Activated naive CD8-positive, alpha-beta T cell treated with anti-CD3 and anti-CD28 coated beads, Interleukin-2, amount 50 U/mL, for 24 hours (primary cell): ENCODE results near the gene TRAFD1.

Experiments used
- ATAC-seq: fragments of 150-1000 bp; cut with Tn5 transposase; one replicate; pipeline ENCODE4 v1.10.0; 2021
- DNase-seq: peaks from one replicate; pipeline ENCODE4 v3.0.0; 2021
- H3K27ac Mint-ChIP-seq: one replicate; pipeline ENCODE4 v1.8.0; 2021; ENCODE audit warnings: mild to moderate bottlenecking, mixed read lengths
- H3K27me3 Mint-ChIP-seq: one replicate; pipeline ENCODE4 v1.8.0; 2021; ENCODE audit warnings: mixed read lengths
- H3K36me3 Mint-ChIP-seq: one replicate; pipeline ENCODE4 v1.8.0; 2021; ENCODE audit warnings: low read depth, mixed read lengths
- H3K4me1 Mint-ChIP-seq: one replicate; pipeline ENCODE4 v1.8.0; 2021; ENCODE audit warnings: mixed read lengths
- H3K4me3 Mint-ChIP-seq: one replicate; pipeline ENCODE4 v1.8.0; 2021; ENCODE audit warnings: mild to moderate bottlenecking, moderate library complexity, mixed read lengths
- H3K9me3 Mint-ChIP-seq: one replicate; pipeline ENCODE4 v1.8.0; 2021; ENCODE audit warnings: mixed read lengths

The TRAFD1 gene

DNA sequence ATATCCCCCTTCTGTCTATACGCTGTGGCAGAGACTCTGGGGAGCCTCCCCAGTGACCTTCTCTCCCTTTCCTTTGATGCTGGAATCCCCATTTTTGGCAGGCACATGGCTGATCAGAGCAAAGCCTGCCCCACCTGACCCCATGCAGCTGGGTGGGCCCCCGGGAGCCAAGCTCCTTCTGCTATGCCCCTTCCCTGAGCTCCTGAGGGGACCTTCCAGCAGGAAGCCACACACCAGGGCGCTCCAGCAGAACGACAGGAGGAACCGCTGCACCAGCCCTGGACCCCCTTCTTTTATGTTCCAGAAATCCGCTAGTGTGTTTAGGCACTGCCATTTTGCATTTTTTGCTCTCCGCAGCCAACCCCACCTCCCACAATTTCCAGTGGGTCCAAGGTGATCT is 44.6 kb downstream of the TRAFD1 start:
- DNase-seq (no peak), ATAC-seq (no peak)
- H3K9me3 Mint-ChIP-seq = no peaks in the 10 kb centered on the region
- H3K4me3 Mint-ChIP-seq = no peak overlapping the region
- no peaks in the 10 kb centered on the region for H3K27me3 Mint-ChIP-seq
- peaks cover 4% of the 10 kb centered on the region for H3K36me3 Mint-ChIP-seq
- H3K4me1 Mint-ChIP-seq = no peaks in the 10 kb centered on the region
- H3K27ac Mint-ChIP-seq = peak overlapping the region; percentile 37

DNA sequence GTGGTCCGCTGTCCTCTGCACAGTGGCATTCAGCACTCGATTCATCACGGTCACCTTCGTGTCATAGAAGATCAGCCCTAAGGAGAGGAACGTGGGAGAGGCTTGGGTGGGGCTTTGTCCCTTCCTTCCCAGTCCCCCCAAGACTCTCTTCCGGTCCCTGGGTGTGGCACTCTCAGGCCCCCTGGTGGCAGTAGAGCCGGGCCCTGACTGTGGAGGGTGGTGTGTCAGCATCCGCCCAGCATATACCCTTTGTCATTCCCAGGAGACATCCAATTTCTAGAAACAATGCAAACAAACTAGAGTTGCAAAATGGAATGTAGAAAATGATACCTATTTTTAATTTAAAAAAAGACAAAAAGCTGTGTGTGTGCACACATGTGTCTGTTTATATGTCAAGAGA is 45.0 kb downstream of the TRAFD1 start:
- DNase-seq (peak; percentile 49), ATAC-seq (peak; percentile 66)
- Mint-ChIP-seq H3K36me3 (peaks cover 6% of the 10 kb centered on the region), H3K27ac (peak overlapping the region; percentile 37), H3K9me3 (no peaks in the 10 kb centered on the region), H3K27me3 (no peaks in the 10 kb centered on the region), H3K4me3 (no peak overlapping the region), H3K4me1 (no peaks in the 10 kb centered on the region)

DNA sequence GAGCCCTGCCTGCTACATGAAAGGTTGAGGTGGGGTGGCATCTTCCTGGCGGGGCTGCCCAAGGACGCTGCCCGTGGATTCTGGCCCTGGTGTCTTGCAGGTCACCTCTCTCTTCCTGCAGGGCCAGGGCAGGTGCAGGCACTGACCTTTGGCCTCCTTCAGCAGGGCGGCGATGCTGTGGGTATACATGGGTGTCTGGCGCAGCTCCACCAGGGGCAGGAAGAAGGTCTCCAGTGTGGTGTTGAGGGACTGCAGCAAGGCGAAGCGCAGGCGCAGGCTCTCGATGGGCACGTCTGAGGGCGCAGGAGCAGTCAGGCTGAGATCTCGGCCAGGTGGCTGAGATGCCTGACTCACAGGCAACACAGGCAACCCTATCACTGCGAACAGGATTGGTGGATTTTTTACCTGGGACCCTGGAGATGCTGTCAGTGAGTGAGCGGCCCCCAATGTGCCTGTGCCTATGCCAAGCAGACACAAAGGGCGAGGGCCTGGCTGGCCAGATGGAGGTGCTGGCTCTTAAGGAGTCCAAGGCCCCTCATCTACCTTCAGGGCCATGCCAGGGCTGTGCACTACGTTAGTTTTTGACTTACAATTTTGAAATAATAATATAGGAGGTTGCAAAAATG is 45.7 kb downstream of the TRAFD1 start:
- H3K27ac Mint-ChIP-seq = no peak overlapping the region
- peaks cover 6% of the 10 kb centered on the region for H3K36me3 Mint-ChIP-seq
- H3K9me3 Mint-ChIP-seq = no peaks in the 10 kb centered on the region
- ATAC-seq (no peak), DNase-seq (no peak)
- no peak overlapping the region for H3K4me3 Mint-ChIP-seq
- no peaks in the 10 kb centered on the region for H3K27me3 Mint-ChIP-seq
- H3K4me1 Mint-ChIP-seq = no peaks in the 10 kb centered on the region

DNA sequence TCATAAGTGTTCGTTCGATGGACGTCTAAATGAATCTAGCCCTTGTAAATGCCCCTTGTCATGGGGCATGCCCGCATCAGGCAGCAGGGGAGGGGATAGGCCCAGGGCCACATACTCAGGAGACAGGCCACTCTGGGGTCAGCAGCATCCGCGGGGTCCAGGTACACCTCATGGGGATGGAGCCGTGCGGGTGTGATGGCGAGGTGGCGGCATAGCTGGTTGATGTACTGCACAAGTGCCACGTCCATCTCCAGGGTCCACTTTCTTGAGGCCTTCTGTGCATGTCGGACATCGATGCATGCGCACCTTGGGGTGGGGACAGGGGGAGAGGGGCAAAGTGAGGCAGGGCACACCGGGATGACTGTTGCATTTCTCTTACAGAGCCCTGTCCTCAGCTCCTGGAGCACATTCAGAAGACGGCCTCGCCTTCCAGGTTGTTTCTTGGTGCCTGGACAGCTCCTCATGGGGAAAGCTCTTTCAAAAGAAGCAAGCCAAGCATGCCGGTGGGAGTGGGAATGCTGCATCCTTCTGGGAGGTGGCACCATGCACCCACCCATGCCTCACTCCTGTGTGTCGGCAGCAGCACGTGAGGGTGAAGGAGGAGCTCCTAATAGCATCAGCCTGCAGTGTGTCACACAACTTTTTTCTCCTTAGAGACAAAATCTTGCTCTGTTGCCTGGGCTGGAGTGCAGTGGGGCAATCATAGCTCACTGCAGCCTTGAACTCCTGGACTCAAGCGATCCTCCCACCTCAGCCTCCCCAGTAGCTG is 47.4 kb downstream of the TRAFD1 start:
- Mint-ChIP-seq H3K27me3 (no peaks in the 10 kb centered on the region), H3K4me3 (no peak overlapping the region), H3K27ac (no peak overlapping the region), H3K36me3 (peaks cover 6% of the 10 kb centered on the region), H3K4me1 (no peaks in the 10 kb centered on the region), H3K9me3 (no peaks in the 10 kb centered on the region)
- no peak for DNase-seq
- no peak for ATAC-seq

DNA sequence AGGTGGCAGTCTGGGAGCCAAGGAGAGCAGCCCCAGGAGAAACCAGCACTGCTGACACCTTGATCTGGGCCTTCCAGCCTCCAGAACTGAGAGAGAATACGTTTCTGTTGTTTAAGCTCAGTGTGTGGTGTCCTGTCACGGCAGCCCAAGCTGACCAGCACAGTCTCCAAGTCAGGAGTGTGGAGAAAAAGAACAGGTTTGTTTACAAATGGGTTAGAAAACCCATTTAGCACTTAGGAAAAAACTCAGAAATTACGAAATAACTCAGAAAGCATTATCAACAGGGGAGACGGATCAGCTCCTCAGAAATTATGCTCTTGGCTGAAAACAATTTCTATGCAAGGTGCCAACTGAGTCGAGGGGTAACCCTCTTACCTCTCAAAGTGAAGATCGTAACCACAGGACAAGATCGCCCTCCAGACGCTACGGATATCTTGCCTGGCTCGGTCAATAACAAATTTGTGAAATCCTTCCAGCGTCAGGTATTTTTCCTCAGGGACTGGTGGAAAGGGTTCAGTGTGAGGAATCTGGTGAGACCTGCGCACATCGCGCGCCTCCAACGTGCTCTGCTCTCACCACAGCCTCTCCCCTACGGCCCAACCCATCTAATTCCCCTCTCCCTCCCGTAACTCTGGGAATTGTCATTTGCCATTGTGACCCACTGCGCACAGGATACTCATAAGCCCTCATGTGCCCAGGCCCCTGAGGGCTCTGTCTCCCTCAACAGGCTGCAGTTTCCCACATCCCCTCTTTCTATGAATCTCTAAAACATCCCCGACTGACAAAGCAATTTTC is 50.2 kb downstream of the TRAFD1 start:
- no peak for DNase-seq
- Mint-ChIP-seq H3K36me3 (peaks cover 13% of the 10 kb centered on the region), H3K27me3 (no peaks in the 10 kb centered on the region), H3K9me3 (no peaks in the 10 kb centered on the region), H3K4me3 (no peak overlapping the region), H3K27ac (no peak overlapping the region), H3K4me1 (peaks cover 5% of the 10 kb centered on the region)
- ATAC-seq = no peak

DNA sequence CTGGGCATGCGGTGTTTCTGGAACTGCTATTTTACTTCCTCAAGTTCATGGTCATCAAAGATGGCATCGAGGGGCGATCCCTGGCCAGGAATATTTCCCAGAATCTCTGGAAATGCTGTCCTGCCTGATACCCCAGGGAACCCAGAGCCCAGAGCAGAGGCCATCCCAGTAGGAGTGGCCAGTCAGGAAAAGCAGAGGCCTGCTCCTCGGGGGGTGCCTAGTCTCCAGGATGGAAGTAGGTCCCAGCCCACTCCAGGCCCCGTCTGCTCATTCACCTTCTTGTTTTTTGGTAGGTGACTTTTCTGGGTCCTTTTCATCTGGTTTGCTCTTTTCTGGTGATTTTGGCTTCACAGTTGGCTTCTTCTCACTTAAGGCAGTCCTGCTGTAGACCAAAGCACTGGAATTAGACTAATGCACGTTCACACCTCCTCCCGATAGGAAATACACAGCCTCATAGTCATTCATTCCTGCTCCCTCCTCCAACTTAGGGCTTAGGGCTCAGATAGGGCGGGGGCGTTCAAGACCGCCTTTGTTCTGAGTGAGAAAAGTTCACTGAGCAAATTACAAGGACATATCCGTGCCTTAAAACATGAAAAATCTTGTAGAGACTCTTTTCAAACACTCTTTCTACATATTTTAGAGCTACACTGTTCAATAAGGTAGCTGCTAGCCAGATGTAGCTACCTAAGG is 51.1 kb downstream of the TRAFD1 start:
- Mint-ChIP-seq H3K9me3 (no peaks in the 10 kb centered on the region), H3K36me3 (peaks cover 15% of the 10 kb centered on the region), H3K4me1 (peaks cover 7% of the 10 kb centered on the region), H3K27ac (no peak overlapping the region), H3K4me3 (no peak overlapping the region), H3K27me3 (no peaks in the 10 kb centered on the region)
- DNase-seq (no peak), ATAC-seq (no peak)

DNA sequence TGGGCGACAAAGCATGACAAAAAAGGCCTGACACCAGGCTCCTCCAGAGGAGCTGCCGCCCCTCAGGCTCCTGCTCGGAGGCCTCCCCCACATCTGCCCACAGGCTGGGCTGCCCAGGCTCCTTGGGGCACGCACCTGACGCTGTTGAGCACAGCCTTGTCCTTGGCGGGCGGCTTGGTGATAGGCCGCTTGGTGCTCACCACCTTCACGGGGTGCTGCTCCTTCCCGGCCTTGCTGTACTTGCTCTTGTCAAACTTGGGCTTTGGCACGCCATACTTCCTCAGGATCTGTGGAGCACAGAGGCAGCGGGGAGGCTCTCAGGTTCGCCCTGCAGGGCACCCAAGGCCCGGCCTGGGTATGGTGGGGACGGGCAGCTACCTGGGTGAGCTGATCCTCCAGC is 53.4 kb downstream of the TRAFD1 start:
- Mint-ChIP-seq H3K27ac (no peak overlapping the region), H3K4me3 (no peak overlapping the region), H3K4me1 (peaks cover 22% of the 10 kb centered on the region), H3K9me3 (no peaks in the 10 kb centered on the region), H3K36me3 (peaks cover 19% of the 10 kb centered on the region), H3K27me3 (no peaks in the 10 kb centered on the region)
- DNase-seq (no peak), ATAC-seq (no peak)

DNA sequence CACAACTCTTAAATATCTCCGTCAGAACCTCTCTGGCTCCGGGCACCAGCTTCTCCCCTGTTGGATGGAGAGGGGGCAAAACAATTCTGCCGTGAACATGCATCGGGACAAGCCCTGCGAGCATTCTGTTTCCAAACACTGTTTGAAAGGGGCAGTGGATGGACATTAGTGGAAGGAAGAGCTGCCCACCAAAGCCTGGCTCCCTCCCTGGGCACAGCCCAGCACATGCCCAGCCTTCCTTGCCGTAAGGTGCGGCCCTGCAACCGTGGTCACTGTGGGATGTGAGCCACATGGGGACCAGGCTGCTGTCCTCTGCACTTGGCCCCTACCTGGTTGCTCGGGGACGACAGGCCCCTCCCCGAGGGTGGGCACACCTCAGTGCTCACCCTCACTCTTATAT is 54.0 kb downstream of the TRAFD1 start:
- Mint-ChIP-seq H3K9me3 (no peaks in the 10 kb centered on the region), H3K4me1 (peaks cover 25% of the 10 kb centered on the region), H3K27me3 (no peaks in the 10 kb centered on the region), H3K4me3 (no peak overlapping the region), H3K36me3 (peaks cover 20% of the 10 kb centered on the region), H3K27ac (no peak overlapping the region)
- DNase-seq (no peak), ATAC-seq (no peak)

DNA sequence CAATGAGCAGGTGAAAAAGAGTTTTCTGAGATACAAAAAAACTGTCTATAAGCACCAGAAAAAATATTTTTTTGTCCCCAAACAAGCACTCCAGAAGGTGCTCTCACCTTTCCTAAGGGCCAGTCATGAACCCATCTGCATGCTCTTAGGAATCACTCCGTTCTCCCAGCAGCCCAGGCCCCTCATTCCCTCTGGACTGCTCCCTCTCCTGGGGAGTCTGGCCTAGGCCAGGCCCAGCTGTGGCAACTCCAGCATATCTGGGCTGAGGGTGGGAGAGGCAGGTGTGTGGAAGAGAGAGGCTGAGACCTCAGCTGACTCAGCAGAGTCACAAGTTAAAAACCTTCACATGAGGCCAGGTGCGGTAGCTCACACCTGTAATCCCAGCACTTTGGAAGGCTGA is 54.6 kb downstream of the TRAFD1 start:
- no peak for DNase-seq
- ATAC-seq = no peak
- no peak overlapping the region for H3K4me3 Mint-ChIP-seq
- peaks cover 20% of the 10 kb centered on the region for H3K36me3 Mint-ChIP-seq
- no peaks in the 10 kb centered on the region for H3K9me3 Mint-ChIP-seq
- no peak overlapping the region for H3K27ac Mint-ChIP-seq
- peaks cover 25% of the 10 kb centered on the region for H3K4me1 Mint-ChIP-seq
- no peaks in the 10 kb centered on the region for H3K27me3 Mint-ChIP-seq

DNA sequence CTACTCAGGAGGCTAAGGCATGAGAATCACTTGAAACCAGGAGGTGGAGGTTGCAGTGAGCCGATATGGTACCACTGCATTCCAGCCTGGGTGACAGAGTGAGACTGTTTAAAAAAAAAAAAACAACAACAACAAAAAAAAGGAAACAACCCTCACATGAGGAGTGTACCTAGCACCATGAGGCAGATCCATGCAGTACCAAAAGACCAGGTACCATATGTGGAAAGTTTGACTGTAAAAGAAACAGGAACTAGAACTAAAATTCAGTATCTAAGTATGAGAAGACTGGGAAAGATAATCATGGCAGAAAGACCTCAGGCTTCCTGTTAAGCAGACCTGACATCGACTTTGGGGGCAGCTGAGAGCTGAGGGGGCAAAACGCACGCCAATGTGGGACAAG is 55.1 kb downstream of the TRAFD1 start:
- peaks cover 18% of the 10 kb centered on the region for H3K36me3 Mint-ChIP-seq
- no peak for ATAC-seq

DNA sequence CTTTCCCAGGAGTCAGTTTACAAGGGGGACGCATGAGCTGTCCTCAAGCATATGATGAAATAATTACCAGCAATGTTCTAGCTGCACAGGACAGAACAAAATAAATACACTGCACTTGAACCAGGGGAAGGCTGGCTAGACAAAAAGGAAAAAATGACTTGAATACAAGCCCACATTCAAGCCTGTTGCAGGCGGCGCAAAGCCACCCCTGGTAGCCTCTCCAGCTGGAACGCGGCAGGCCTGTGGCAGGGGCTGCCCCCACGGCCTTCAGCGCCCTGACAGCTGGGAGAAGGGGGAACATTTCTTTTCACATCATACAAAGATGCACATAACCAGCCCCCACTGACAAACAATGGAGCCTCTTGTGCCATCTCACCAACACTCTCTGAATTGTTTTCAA is 57.1 kb downstream of the TRAFD1 start:
- peak; percentile 14 for DNase-seq

More for the DNA sequence above, 55.1 kb downstream of the TRAFD1 start:
- Mint-ChIP-seq H3K4me1 (peaks cover 25% of the 10 kb centered on the region), H3K27me3 (no peaks in the 10 kb centered on the region), H3K4me3 (no peak overlapping the region), H3K9me3 (no peaks in the 10 kb centered on the region), H3K27ac (peak overlapping the region; percentile 17)
- DNase-seq = no peak

DNA sequence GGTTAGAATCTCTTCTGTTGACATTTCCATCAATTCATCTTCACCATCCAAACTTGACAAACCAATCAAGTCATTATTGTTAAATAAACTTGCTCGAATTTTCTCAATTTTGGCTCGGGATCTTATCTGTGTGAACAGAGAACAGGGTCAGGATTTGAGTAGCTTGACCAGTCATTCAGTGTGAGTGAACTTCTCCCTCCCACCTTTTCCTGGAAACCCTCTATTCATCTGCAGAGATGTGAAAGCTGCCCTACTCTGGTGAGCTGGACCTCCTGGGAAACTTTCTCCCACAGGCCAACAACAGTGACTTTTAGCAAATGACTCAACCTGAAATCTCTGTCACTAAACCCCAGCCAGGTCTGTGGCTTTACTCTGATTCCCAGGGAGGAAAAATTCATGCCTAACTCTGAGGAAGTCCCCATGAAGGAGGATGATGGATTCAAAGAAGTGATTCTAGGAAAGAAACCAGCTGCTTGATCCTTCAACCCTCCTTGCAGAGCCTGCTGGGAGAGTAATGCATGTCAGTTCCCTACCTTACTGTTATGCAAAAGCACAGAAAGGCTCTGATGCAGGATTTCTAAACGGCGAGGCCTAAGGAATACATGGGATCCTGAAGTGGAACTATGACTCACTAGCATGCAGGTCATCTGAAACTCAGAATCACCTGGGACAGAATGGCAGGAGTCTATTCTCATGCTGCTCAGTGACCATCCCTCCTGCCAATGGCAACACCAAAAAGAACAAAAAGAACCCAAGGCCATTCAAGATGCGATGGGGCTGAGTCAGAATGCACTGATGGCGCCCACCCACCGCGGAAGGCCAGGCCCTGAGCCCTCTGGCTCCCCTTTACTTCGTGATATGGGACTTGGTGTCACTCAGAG is 58.0 kb downstream of the TRAFD1 start:
- no peaks in the 10 kb centered on the region for H3K9me3 Mint-ChIP-seq
- ATAC-seq (peak; percentile 84), DNase-seq (peak; percentile 27)
- H3K27ac Mint-ChIP-seq = peak overlapping the region; percentile 79
- peaks cover 25% of the 10 kb centered on the region for H3K4me1 Mint-ChIP-seq
- H3K36me3 Mint-ChIP-seq = peaks cover 18% of the 10 kb centered on the region
- peak overlapping the region; percentile 50 for H3K4me3 Mint-ChIP-seq
- no peaks in the 10 kb centered on the region for H3K27me3 Mint-ChIP-seq

More for the DNA sequence above, 57.1 kb downstream of the TRAFD1 start:
- Mint-ChIP-seq H3K36me3 (peaks cover 18% of the 10 kb centered on the region), H3K4me1 (peaks cover 25% of the 10 kb centered on the region), H3K9me3 (no peaks in the 10 kb centered on the region), H3K27me3 (no peaks in the 10 kb centered on the region), H3K27ac (peak overlapping the region; percentile 79), H3K4me3 (no peak overlapping the region)
- ATAC-seq = peak; percentile 39

DNA sequence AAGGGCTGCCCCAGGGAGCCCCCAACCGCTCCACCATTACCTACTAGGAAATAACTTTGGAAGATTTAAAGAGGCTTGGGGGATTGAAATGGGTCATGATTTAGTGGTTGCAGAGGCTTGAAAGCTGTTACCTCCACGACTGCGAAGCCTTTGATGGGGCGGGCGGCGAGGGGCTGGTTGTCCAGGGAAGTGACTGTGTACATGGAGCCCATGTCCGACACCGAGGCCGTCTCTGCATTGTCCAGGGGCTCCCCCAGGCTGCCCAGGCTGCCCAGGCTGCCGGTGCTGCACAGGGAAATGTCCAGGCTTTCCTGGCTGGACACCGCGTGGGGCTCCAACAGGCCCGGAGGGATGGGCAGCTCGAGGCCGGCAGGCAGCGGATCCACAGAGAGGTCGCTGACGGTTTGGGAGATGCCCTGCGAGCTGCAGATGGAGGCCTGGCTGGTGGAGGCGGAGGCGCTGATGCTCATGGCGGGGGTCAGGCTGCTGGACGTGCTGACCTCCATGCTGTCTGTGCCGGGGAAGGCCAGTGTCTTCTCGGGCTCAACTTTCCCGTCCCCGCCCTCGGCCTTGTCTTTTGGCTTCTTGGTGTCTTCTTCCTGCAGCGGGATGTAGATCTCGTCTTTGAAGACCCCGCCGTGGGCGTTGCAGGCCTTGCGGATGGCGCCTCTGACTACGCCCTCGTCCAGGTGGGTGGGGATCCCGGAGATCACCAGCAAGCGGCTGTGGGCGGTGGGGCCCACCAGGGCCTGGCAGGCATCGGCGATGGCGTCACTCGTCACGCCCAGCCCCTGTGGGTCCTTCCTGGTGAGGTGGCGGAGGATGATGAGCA is 58.9 kb downstream of the TRAFD1 start:
- Mint-ChIP-seq H3K4me3 (no peak overlapping the region), H3K4me1 (peaks cover 25% of the 10 kb centered on the region), H3K27me3 (no peaks in the 10 kb centered on the region), H3K9me3 (no peaks in the 10 kb centered on the region), H3K27ac (no peak overlapping the region), H3K36me3 (peaks cover 14% of the 10 kb centered on the region)
- DNase-seq (no peak), ATAC-seq (no peak)
